ENCODE results near the gene BAD. TPM values are rescaled to one million over a fixed set of nuclear protein-coding genes. Genes with fewer than 3 reads are reported as not detected.

BAD gene
- total and polyA plus RNA-seq, 2 of the 13 experiments (the other 11 are each of a cell fraction or from before 2014, with no cell fraction given) = 17.9 to 28.5 TPM

DNA sequence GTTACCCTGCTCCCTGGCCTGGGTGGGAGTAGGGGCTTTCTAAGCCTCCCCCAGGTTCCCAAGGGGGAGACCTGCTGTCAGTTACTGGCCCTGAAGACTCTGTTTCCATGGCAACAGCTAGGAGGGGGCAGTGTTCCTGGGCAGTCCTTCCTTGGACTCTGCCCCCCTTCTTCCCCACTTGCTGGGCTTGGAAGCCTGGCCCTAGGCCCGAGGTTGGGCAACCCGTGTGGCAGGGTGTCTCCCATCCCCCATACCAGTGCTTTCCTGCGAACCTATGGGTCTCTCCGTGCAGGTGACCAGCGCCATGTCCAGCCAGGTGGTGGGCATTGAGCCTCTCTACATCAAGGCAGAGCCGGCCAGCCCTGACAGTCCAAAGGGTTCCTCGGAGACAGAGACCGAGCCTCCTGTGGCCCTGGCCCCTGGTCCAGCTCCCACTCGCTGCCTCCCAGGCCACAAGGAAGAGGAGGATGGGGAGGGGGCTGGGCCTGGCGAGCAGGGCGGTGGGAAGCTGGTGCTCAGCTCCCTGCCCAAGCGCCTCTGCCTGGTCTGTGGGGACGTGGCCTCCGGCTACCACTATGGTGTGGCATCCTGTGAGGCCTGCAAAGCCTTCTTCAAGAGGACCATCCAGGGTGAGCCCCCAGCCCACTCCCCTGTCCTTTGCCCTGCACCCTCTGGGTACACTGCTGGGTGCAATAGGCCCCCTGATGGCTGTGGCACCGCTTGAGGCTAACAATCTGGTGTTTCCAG lies 22.6 kb upstream of the BAD start (continued):
- peak; percentile 68; the same call in 1 of the 2 replicates for TF ChIP-seq HNF4G (IDR thresholded peaks at IDR 0.05; ENCODE audit: borderline replicate concordance, low read depth, low read length)
- no peak; the same call in 1 of the 2 replicates for TF ChIP-seq HNF4G (CRISPR knock-in tag; IDR thresholded peaks at IDR 0.05; ENCODE audit: borderline replicate concordance, low read depth)
- TF ChIP-seq, protein P1, sequence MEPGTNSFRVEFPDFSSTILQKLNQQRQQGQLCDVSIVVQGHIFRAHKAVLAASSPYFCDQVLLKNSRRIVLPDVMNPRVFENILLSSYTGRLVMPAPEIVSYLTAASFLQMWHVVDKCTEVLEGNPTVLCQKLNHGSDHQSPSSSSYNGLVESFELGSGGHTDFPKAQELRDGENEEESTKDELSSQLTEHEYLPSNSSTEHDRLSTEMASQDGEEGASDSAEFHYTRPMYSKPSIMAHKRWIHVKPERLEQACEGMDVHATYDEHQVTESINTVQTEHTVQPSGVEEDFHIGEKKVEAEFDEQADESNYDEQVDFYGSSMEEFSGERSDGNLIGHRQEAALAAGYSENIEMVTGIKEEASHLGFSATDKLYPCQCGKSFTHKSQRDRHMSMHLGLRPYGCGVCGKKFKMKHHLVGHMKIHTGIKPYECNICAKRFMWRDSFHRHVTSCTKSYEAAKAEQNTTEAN (CRISPR knock-in tag; conservative IDR thresholded peaks at IDR 0.05) = 0 out of 2 replicates have a peak, but pooled peaks have one; percentile 10
- TF ChIP-seq ZNF362 (CRISPR knock-in tag; IDR thresholded peaks at IDR 0.05; ENCODE audit: borderline replicate concordance) = peak; percentile 41; the same call in 1 of the 2 replicates
- TF ChIP-seq AGO2 (optimal IDR thresholded peaks at IDR 0.05; ENCODE audit: low read depth, low read length) = peak; percentile 42
- peak; percentile 79 for TF ChIP-seq RFX1 (IDR thresholded peaks at IDR 0.05)
- peak; percentile 50 for TF ChIP-seq MED8 (CRISPR knock-in tag; IDR thresholded peaks at IDR 0.05; ENCODE audit: insufficient replicate concordance)
- TF ChIP-seq ZNF281 (CRISPR knock-in tag; IDR thresholded peaks at IDR 0.05; ENCODE audit: borderline replicate concordance) = peak; percentile 97
- peak; percentile 62 for TF ChIP-seq MED1 (CRISPR knock-in tag; IDR thresholded peaks at IDR 0.05)
- TF ChIP-seq NRL (CRISPR knock-in tag; IDR thresholded peaks at IDR 0.05; ENCODE audit: borderline replicate concordance) = peak; percentile 24; the same call in 1 of the 2 replicates
- TF ChIP-seq ZFY (CRISPR knock-in tag; IDR thresholded peaks at IDR 0.05) = peak; percentile 49; the same call in 1 of the 2 replicates
- TF ChIP-seq ZNF431 (CRISPR knock-in tag; IDR thresholded peaks at IDR 0.05; ENCODE audit: borderline replicate concordance, low read depth) = 0 out of 2 replicates have a peak, but pooled peaks have one; percentile 18
- TF ChIP-seq EP300 (IDR thresholded peaks at IDR 0.05; ENCODE audit: low read depth in 2 of 2, low read length in 2 of 2) = peak in 1 of 2 experiments; percentile 39; a peak in 1 of 4 replicates
- TF ChIP-seq EP300 (CRISPR knock-in tag; IDR thresholded peaks at IDR 0.05; ENCODE audit: borderline replicate concordance) = no peak; the same call in 1 of the 2 replicates
- no peak for TF ChIP-seq ZNF282 (IDR thresholded peaks at IDR 0.05; ENCODE audit: partially characterized antibody)
- peak; percentile 61; the same call in 1 of the 2 replicates for TF ChIP-seq TFAP4 (IDR thresholded peaks at IDR 0.05; ENCODE audit: borderline replicate concordance, low read depth)
- TF ChIP-seq ZNF143 (CRISPR knock-in tag; IDR thresholded peaks at IDR 0.05) = no peak
- TF ChIP-seq BRD4 (CRISPR knock-in tag; IDR thresholded peaks at IDR 0.05) = peak; percentile 38; the same call in 1 of the 2 replicates
- peak; percentile 86 for TF ChIP-seq RFX3 (CRISPR knock-in tag; IDR thresholded peaks at IDR 0.05)
- peak; percentile 61; the same call in 1 of the 2 replicates for TF ChIP-seq ZNF333 (CRISPR knock-in tag; IDR thresholded peaks at IDR 0.05; ENCODE audit: borderline replicate concordance)
- TF ChIP-seq ETV5 (CRISPR knock-in tag; IDR thresholded peaks at IDR 0.05; ENCODE audit: borderline replicate concordance) = 0 out of 2 replicates have a peak, but pooled peaks have one; percentile 13
- TF ChIP-seq RBFOX2 (IDR thresholded peaks at IDR 0.05; ENCODE audit: low read depth, low read length) = peak; percentile 60; the same call in 1 of the 2 replicates
- TF ChIP-seq SOX13 (IDR thresholded peaks at IDR 0.05) = no peak
- TF ChIP-seq SOX13 (CRISPR knock-in tag; conservative IDR thresholded peaks at IDR 0.05 in 1 of 2, IDR thresholded peaks at IDR 0.05 in 1 of 2) = no peak
